PFSK-1 (cell line): ENCODE results near the gene RNU1-3.

Experiments
- FOXP2 ChIP-seq: optimal IDR thresholded peaks from 2 replicates; pipeline ENCODE3; 2011; ENCODE audit warnings: borderline replicate concordance, control low read depth, inconsistent platforms; ENCODE audit not compliant: insufficient read depth; ENCODE audit errors: extremely low read length, extremely low read depth
- POLR2AphosphoS5 ChIP-seq: IDR thresholded peaks from 2 replicates; pipeline ENCODE4 v1.6.1; 2012; ENCODE audit warnings: low read depth, mild to moderate bottlenecking, control low read depth, low read length, moderate library complexity
- REST ChIP-seq, 2 experiments: IDR thresholded peaks; 2 replicates each; pipeline versions ENCODE4 v1.6.1 to v1.8.0; 2011 to 2012; ENCODE audit warnings: low read depth in 2 of 2, low read length in 2 of 2, control low read depth in 1 of 2, inconsistent platforms in 1 of 2, mild to moderate bottlenecking in 1 of 2, moderate library complexity in 1 of 2; ENCODE audit not compliant: insufficient read depth in 1 of 2
- SIN3A ChIP-seq: IDR thresholded peaks from 2 replicates; pipeline ENCODE4 v1.6.1; 2012; ENCODE audit warnings: mild to moderate bottlenecking, low read length, moderate library complexity, borderline replicate concordance; ENCODE audit not compliant: insufficient read depth
- TAF1 ChIP-seq: IDR thresholded peaks from 2 replicates; pipeline ENCODE4 v1.6.1; 2012; ENCODE audit warnings: low read length, control low read depth, borderline replicate concordance; ENCODE audit not compliant: insufficient read depth

RNU1-3 gene

GRCh38 chr1:16631248-16632043 lies 35.3 kb downstream of the RNU1-3 start:
- TF ChIP-seq POLR2AphosphoS5 (no peak), SIN3A (no peak), FOXP2 (no peak), TAF1 (no peak), REST (IDR thresholded peaks at IDR 0.05; ENCODE audit: insufficient read depth in 1 of 2, low read depth in 2 of 2, low read length in 2 of 2) (no peak)

GRCh38 chr1:16630661-16631247 lies 36.0 kb downstream of the RNU1-3 start:
- TF ChIP-seq TAF1 (no peak), POLR2AphosphoS5 (no peak), REST (IDR thresholded peaks at IDR 0.05; ENCODE audit: insufficient read depth in 1 of 2, low read depth in 2 of 2, low read length in 2 of 2) (no peak)

- no peak for TF ChIP-seq TAF1
- TF ChIP-seq POLR2AphosphoS5: no peak
- TF ChIP-seq REST (IDR thresholded peaks at IDR 0.05; ENCODE audit: insufficient read depth in 1 of 2, low read depth in 2 of 2, low read length in 2 of 2): no peak
- no peak for TF ChIP-seq FOXP2
- no peak for TF ChIP-seq SIN3A
Observed at GRCh38 chr1:16628361-16629111, 38.2 kb downstream of the RNU1-3 start.

GRCh38 chr1:16625497-16626408 lies 41.0 kb downstream of the RNU1-3 start:
- no peak for TF ChIP-seq POLR2AphosphoS5
- no peak for TF ChIP-seq SIN3A
- TF ChIP-seq FOXP2: no peak
- TF ChIP-seq REST (IDR thresholded peaks at IDR 0.05; ENCODE audit: insufficient read depth in 1 of 2, low read depth in 2 of 2, low read length in 2 of 2): no peak
- no peak for TF ChIP-seq TAF1
